IMR-90 (cell line): ENCODE results near the gene C2orf68. TPM values are rescaled to one million over a fixed set of nuclear protein-coding genes. Genes with fewer than 3 reads are reported as not detected.

Source experiments
- ATAC-seq: fragments of 200-7000 bp; cut with Tn5 transposase; 2 replicates; pipeline ENCODE4 v1.9.1; 2020; ENCODE audit warnings: low read depth, mild to moderate bottlenecking, moderate library complexity
- BruUV-seq: library from RNA; stranded (reverse); fragments of 400-500 nt; replicated peaks from 2 replicates; lab custom pipeline; 2021; lab: Mats Ljungman, UMichigan
- CTCF ChIA-PET: fragments of 300-600 bp; formaldehyde crosslinking; extraction: SDS; loops from one replicate; lab custom pipeline; 2021; ENCODE audit warnings: antibody characterized with exemption; lab: Yijun Ruan, JAX
- POLR2A ChIA-PET: fragments of 300-600 bp; sonication (Branson Sonifier 250); formaldehyde crosslinking; loops from one replicate; lab custom pipeline; 2022; ENCODE audit warnings: antibody characterized with exemption; ENCODE audit not compliant: unreplicated experiment; lab: Charles Lee
- DNase-seq: peaks from one replicate; pipeline ENCODE4 v3.0.0; 2013
- H2AFZ ChIP-seq: replicated peaks from 2 replicates; pipeline ENCODE3; 2013; ENCODE audit warnings: low read length, mild to moderate bottlenecking; ENCODE audit not compliant: poor library complexity
- H2AK5ac ChIP-seq: 2 replicates; pipeline ENCODE4 v1.6.1; 2013; ENCODE audit warnings: low read depth, low read length, inconsistent platforms
- H2AK9ac ChIP-seq: replicated peaks from 2 replicates; pipeline ENCODE3; 2013; ENCODE audit warnings: mild to moderate bottlenecking, low read depth, low read length, moderate library complexity; ENCODE audit not compliant: poor library complexity
- H2BK120ac ChIP-seq: 2 replicates; pipeline ENCODE4 v1.6.1; 2013; ENCODE audit warnings: low read depth, low read length, inconsistent platforms
- H2BK15ac ChIP-seq: 3 replicates; pipeline ENCODE4 v1.6.1; 2013; ENCODE audit warnings: low read depth, low read length, inconsistent platforms
- H2BK20ac ChIP-seq: 2 replicates; pipeline ENCODE4 v1.6.1; 2013; ENCODE audit warnings: low read depth, mild to moderate bottlenecking, inconsistent platforms, low read length, moderate library complexity
- H2BK5ac ChIP-seq: 2 replicates; pipeline ENCODE4 v1.6.1; 2013; ENCODE audit warnings: mild to moderate bottlenecking, low read depth, low read length, inconsistent platforms; ENCODE audit not compliant: poor library complexity, severe bottlenecking
- H3K14ac ChIP-seq: replicated peaks from 2 replicates; pipeline ENCODE4 v1.6.1; 2013; ENCODE audit warnings: low read depth, low read length, inconsistent platforms
- H3K18ac ChIP-seq: 2 replicates; pipeline ENCODE4 v1.6.1; 2013; ENCODE audit warnings: low read depth, low read length, control low read depth
- H3K23ac ChIP-seq: 2 replicates; pipeline ENCODE4 v1.6.1; 2013; ENCODE audit warnings: low read depth, low read length, inconsistent platforms
- H3K27ac ChIP-seq: 2 replicates; pipeline ENCODE4 v1.5.1; 2013; ENCODE audit warnings: mild to moderate bottlenecking, control low read depth, low read length; ENCODE audit not compliant: insufficient read depth
- H3K27me3 ChIP-seq: 2 replicates; pipeline ENCODE4 v1.6.1; 2013; ENCODE audit warnings: low read length; ENCODE audit not compliant: control insufficient read depth, insufficient read depth
- H3K36me3 ChIP-seq: 2 replicates; pipeline ENCODE4 v1.6.1; 2013; ENCODE audit warnings: low read length, mixed read lengths; ENCODE audit not compliant: control insufficient read depth, insufficient read depth
- H3K4ac ChIP-seq: 2 replicates; pipeline ENCODE4 v1.6.1; 2013; ENCODE audit warnings: low read depth, low read length, inconsistent platforms
- H3K4me1 ChIP-seq: 2 replicates; pipeline ENCODE4 v1.6.1; 2013; ENCODE audit warnings: low read length, mixed read lengths; ENCODE audit not compliant: control insufficient read depth, insufficient read depth
- H3K4me2 ChIP-seq: 2 replicates; pipeline ENCODE4 v1.6.1; 2013; ENCODE audit warnings: low read depth, mild to moderate bottlenecking, control low read depth, low read length, moderate library complexity
- H3K4me3 ChIP-seq: 2 replicates; pipeline ENCODE4 v1.5.1; 2013; ENCODE audit warnings: low read depth, mild to moderate bottlenecking, control low read depth, low read length, moderate library complexity; ENCODE audit not compliant: insufficient read depth
- H3K56ac ChIP-seq: 2 replicates; pipeline ENCODE4 v1.6.1; 2013; ENCODE audit warnings: low read length, inconsistent platforms; ENCODE audit not compliant: insufficient read depth; ENCODE audit errors: extremely low read depth
- H3K79me1 ChIP-seq, 2 experiments: 2 replicates each; pipeline ENCODE4 v1.6.1; 2013; ENCODE audit warnings: low read length in 2 of 2, inconsistent platforms in 1 of 2, low read depth in 1 of 2
- H3K9ac ChIP-seq: 2 replicates; pipeline ENCODE4 v1.6.1; 2013; ENCODE audit warnings: low read depth, low read length, control low read depth
- H3K9me1 ChIP-seq: 2 replicates; pipeline ENCODE4 v1.6.1; 2013; ENCODE audit warnings: low read length, inconsistent platforms; ENCODE audit not compliant: insufficient read depth
- H3K9me3 ChIP-seq: 2 replicates; pipeline ENCODE4 v1.6.1; 2013; ENCODE audit warnings: low read length; ENCODE audit not compliant: control insufficient read depth, insufficient read depth
- H4K20me1 ChIP-seq: 2 replicates; pipeline ENCODE4 v1.6.1; 2013; ENCODE audit warnings: low read length, inconsistent platforms; ENCODE audit not compliant: insufficient read depth
- H4K5ac ChIP-seq: 2 replicates; pipeline ENCODE4 v1.6.1; 2013; ENCODE audit warnings: mild to moderate bottlenecking, low read depth, low read length, control low read depth
- H4K8ac ChIP-seq, 2 experiments: 2 replicates each; pipeline ENCODE4 v1.6.1; 2013; ENCODE audit warnings: low read depth in 2 of 2, low read length in 2 of 2, control low read depth in 1 of 2, inconsistent platforms in 1 of 2
- H4K91ac ChIP-seq: 2 replicates; pipeline ENCODE4 v1.6.1; 2013; ENCODE audit warnings: low read depth, low read length, inconsistent platforms; ENCODE audit not compliant: insufficient read depth
- FOS ChIP-seq: fragments of 150-350 bp; IDR thresholded peaks from 2 replicates; pipeline ENCODE4 v1.6.1; 2016; ENCODE audit warnings: low read depth, low read length
- MAFK ChIP-seq: IDR thresholded peaks from 2 replicates; pipeline ENCODE4 v1.6.1; 2012; ENCODE audit warnings: low read depth, low read length, improper control_type of control experiment
- MXI1 ChIP-seq: IDR thresholded peaks from 2 replicates; pipeline ENCODE4 v1.6.1; 2012; ENCODE audit warnings: low read depth, mild to moderate bottlenecking, low read length, moderate library complexity, borderline replicate concordance
- NFE2L2 ChIP-seq: fragments of 150-350 bp; IDR thresholded peaks from 2 replicates; pipeline ENCODE4 v1.6.1; 2016; ENCODE audit warnings: low read depth, mild to moderate bottlenecking, low read length
- RCOR1 ChIP-seq: IDR thresholded peaks from 2 replicates; pipeline ENCODE4 v1.6.1; 2012; ENCODE audit warnings: mild to moderate bottlenecking, low read length, improper control_type of control experiment; ENCODE audit not compliant: insufficient replicate concordance
- RFX5 ChIP-seq: IDR thresholded peaks from 2 replicates; pipeline ENCODE4 v1.8.0; 2012; ENCODE audit warnings: low read depth, mild to moderate bottlenecking, low read length, moderate library complexity
- WGBS, 2 experiments: methylation state at CpG; one replicate each; pipeline versions ENCODE4 v1.1.5 to v1.1.7; 2013; ENCODE audit warnings: missing lambda C conversion rate in 2 of 2; ENCODE audit not compliant: insufficient read length in 1 of 2; ENCODE audit errors: extremely low coverage in 2 of 2; 5-methylcytosine and 5-hydroxymethylcytosine counted together
- dilution Hi-C: fragments of 300-500 bp; cut with HindIII; formaldehyde crosslinking; loops from one replicate; pipeline ENCODE4 v1.14.3; 2018; ENCODE audit warnings: low sequenced_read_pairs; ENCODE audit not compliant: unreplicated experiment
- in situ Hi-C: fragments of 300-500 bp; cut with MboI; formaldehyde crosslinking; loops from 3 replicates; pipeline ENCODE4 v1.14.3; 2019; ENCODE audit warnings: low sequenced_read_pairs, inconsistent platforms, mixed read lengths
- intact Hi-C: fragments of 100-400 bp; cut with micrococcal nuclease; formaldehyde crosslinking; loops from 2 replicates; pipeline ENCODE4 v1.10.0; 2022
- polyA plus RNA-seq, 3 experiments: library from polyadenylated mRNA; depleted of rRNA; stranded (reverse); fragments of >200 nt; gene quantifications; 2 replicates each; pipeline ENCODE4 v1.2.3, GENCODE V29; 2012; ENCODE audit warnings: low replicate concordance in 1 of 3
- total RNA-seq: library from RNA; depleted of rRNA; stranded (reverse); fragments of >200 nt; gene quantifications from 2 replicates; pipeline ENCODE4 v1.2.3, GENCODE V29; 2012
- TF ChIP-seq, protein P1 (sequence below): conservative IDR thresholded peaks from 2 replicates; pipeline ENCODE4 v1.5.1; 2012; ENCODE audit warnings: mild to moderate bottlenecking, low read depth, low read length, improper control_type of control experiment
- TF ChIP-seq, protein P2 (sequence below): fragments of 150-350 bp; IDR thresholded peaks from 2 replicates; pipeline ENCODE4 v1.6.1; 2017; ENCODE audit warnings: mild to moderate bottlenecking, antibody characterized with exemption, low read length, low read depth

C2orf68 gene
- total and polyA plus RNA-seq, 2 of the 4 experiments (the other 2 are of a cell fraction): 6.8 to 10.1 TPM

DNA sequence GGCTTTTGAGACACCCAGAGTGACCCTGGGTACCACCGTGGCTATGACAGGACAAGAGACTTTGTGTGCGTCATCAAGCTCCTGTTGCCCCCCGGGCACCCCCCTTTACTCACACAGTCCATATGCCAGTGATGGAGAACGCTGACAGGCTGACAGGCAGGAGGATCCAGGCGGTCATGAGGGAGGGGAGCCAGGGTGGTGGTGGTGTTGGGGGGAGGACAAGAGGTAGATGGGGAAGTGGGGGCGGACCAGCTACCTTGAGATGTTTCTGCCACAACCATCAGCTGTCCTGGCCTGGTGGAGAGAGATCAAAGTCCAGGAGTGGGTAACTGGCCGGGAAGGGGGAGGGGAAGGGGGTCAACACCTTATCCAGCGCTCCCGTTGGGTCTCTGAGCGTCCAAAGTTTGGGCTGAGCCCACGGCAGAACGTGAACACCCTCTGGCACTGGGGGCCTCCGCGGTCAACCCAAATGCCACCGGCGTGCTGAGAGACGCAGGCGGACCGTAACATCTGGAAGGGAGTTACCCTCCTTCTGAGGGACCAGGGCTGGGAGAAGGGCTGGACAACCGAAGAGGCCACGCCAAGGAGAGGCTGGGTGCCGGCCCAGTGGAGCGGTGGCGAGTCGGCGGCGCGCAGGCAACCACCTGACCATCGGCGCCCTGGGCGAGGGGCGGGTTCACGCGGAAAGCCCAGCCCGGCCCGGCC is 9.9 kb downstream of the C2orf68 start:
- H3K18ac ChIP-seq: no peak overlapping the region; the same call in 1 of the 2 replicates
- dilution Hi-C loops: no loop called here
- BruUV-seq: no TSS peak

More for the DNA sequence above, 9.9 kb downstream of the C2orf68 start:
- ChIA-PET CTCF (no interaction called here), POLR2A (no interaction called here)
- ATAC-seq: peak; percentile 52
- no peak for TF ChIP-seq MAFK
- TF ChIP-seq RCOR1: no peak
- TF ChIP-seq, protein P1, sequence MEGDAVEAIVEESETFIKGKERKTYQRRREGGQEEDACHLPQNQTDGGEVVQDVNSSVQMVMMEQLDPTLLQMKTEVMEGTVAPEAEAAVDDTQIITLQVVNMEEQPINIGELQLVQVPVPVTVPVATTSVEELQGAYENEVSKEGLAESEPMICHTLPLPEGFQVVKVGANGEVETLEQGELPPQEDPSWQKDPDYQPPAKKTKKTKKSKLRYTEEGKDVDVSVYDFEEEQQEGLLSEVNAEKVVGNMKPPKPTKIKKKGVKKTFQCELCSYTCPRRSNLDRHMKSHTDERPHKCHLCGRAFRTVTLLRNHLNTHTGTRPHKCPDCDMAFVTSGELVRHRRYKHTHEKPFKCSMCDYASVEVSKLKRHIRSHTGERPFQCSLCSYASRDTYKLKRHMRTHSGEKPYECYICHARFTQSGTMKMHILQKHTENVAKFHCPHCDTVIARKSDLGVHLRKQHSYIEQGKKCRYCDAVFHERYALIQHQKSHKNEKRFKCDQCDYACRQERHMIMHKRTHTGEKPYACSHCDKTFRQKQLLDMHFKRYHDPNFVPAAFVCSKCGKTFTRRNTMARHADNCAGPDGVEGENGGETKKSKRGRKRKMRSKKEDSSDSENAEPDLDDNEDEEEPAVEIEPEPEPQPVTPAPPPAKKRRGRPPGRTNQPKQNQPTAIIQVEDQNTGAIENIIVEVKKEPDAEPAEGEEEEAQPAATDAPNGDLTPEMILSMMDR: no peak
- no peak for TF ChIP-seq FOS
- TF ChIP-seq RFX5: no peak
- TF ChIP-seq NFE2L2: no peak
- TF ChIP-seq, protein P2, sequence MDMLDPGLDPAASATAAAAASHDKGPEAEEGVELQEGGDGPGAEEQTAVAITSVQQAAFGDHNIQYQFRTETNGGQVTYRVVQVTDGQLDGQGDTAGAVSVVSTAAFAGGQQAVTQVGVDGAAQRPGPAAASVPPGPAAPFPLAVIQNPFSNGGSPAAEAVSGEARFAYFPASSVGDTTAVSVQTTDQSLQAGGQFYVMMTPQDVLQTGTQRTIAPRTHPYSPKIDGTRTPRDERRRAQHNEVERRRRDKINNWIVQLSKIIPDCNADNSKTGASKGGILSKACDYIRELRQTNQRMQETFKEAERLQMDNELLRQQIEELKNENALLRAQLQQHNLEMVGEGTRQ: peak; percentile 40
- no peak for TF ChIP-seq MXI1
- in situ Hi-C loops: no loop called here
- peak overlapping the region; percentile 96 for H2AK9ac ChIP-seq
- H2AK5ac ChIP-seq: peak overlapping the region; percentile 85
- peaks cover 25% of the 10 kb centered on the region for H3K4me1 ChIP-seq
- DNase-seq: no peak
- peak overlapping the region; percentile 47 for H2BK120ac ChIP-seq
- H3K9me1 ChIP-seq: peaks cover 24% of the 10 kb centered on the region
- H2AFZ ChIP-seq: peak overlapping the region; percentile 94
- peak overlapping the region; percentile 97 for H3K23ac ChIP-seq
- H4K20me1 ChIP-seq: peaks cover 18% of the 10 kb centered on the region
- peak overlapping the region; percentile 77 for H3K4me2 ChIP-seq
- 4% methylated on average over 24 of the region's 36 CpGs; no CpG with 5 or more reads in 1 of the 2 experiments for WGBS, 2 experiments
- H3K27ac ChIP-seq: peak overlapping the region; percentile 65
- peak overlapping the region; percentile 99 for H3K4me3 ChIP-seq
- H3K9ac ChIP-seq: peak overlapping the region; percentile 82
- peak overlapping the region; percentile 80 for H3K4ac ChIP-seq
- H4K8ac ChIP-seq: peak overlapping the region; percentile 67 to 72; a peak in 3 of 4 replicates
- peak overlapping the region; percentile 41; the same call in 1 of the 2 replicates for H4K91ac ChIP-seq
- H2BK15ac ChIP-seq: peak overlapping the region; percentile 15; the same call in 1 of the 3 replicates
- H2BK5ac ChIP-seq: peak overlapping the region; percentile 41
- H3K36me3 ChIP-seq: peaks cover 22% of the 10 kb centered on the region
- peaks cover 15 to 68% of the 10 kb centered on the region in 2 experiments; a peak in 3 of 4 replicates for H3K79me1 ChIP-seq
- H3K9me3 ChIP-seq: no peaks in the 10 kb centered on the region
- H2BK20ac ChIP-seq: no peak overlapping the region
- intact Hi-C loops: loop anchor here (5.0 kb wide), 1 partner anchor 40 kb away; the partner anchor contains the start of gene GGCX
- no peaks in the 10 kb centered on the region for H3K27me3 ChIP-seq
- peak overlapping the region; percentile 36 for H4K5ac ChIP-seq
- H3K56ac ChIP-seq: peak overlapping the region; percentile 38; the same call in 1 of the 2 replicates
- peak overlapping the region; percentile 64 for H3K14ac ChIP-seq
